Neural crest cell (in vitro differentiated cells): ENCODE measurements around the gene TLL1. TPM values are rescaled to one million over a fixed set of nuclear protein-coding genes. Genes with fewer than 3 reads are reported as not detected.

Experiments
- DNase-seq: peaks from one replicate; pipeline ENCODE4 v3.0.0; 2021; ENCODE audit warnings: low read depth, mixed read lengths, low spot score
- H3K27ac Mint-ChIP-seq: one replicate; pipeline ENCODE4 v1.8.0; 2021; ENCODE audit warnings: mild to moderate bottlenecking, mixed read lengths; ENCODE audit not compliant: unreplicated experiment
- H3K27me3 Mint-ChIP-seq: 2 replicates; pipeline ENCODE4 v1.8.0; 2021; ENCODE audit warnings: low read depth, mild to moderate bottlenecking, mixed read lengths
- H3K36me3 Mint-ChIP-seq: 2 replicates; pipeline ENCODE4 v1.8.0; 2021; ENCODE audit warnings: low read depth, mild to moderate bottlenecking, mixed read lengths
- H3K4me1 Mint-ChIP-seq: 2 replicates; pipeline ENCODE4 v1.8.0; 2021; ENCODE audit warnings: mixed read lengths
- H3K4me3 Mint-ChIP-seq: one replicate; pipeline ENCODE4 v1.8.0; 2021; ENCODE audit warnings: mild to moderate bottlenecking, mixed read lengths
- H3K9me3 Mint-ChIP-seq: 2 replicates; pipeline ENCODE4 v1.8.0; 2021; ENCODE audit warnings: mixed read lengths
- total RNA-seq: library from RNA; stranded (reverse); gene quantifications from 2 replicates; pipeline ENCODE4 v1.2.1, GENCODE V29; 2021
- TF ChIP-seq, protein P1 (sequence below): fragments of 200-600 bp; sonication (generic); conservative IDR thresholded peaks from 2 replicates; pipeline ENCODE4 v1.5.0; 2021; ENCODE audit warnings: antibody characterized with exemption, mild to moderate bottlenecking

The TLL1 gene
- total RNA-seq, 1 donor from 2014 or later = 2.2 TPM

DNA sequence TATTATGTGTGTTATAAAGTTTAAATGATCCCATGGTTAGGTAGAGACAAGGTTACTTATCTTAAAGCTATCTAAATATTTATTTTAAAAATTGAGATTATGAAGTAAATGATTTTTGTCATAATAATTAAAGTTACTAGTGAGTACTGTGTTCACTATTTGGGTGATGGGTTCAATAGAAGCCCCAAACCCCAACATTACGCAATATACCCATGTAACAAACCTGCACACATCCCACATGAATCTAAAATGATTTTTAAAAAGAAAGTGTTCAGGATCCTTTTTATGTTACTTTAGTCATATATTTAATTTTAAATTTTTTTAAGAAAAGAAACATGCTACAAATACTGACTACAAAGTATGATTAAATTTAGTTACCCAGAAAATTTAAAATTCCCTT lies 193.9 kb downstream of the TLL1 start:
- Mint-ChIP-seq H3K27ac (no peak overlapping the region), H3K9me3 (peaks cover 2% of the 10 kb centered on the region), H3K4me1 (no peaks in the 10 kb centered on the region), H3K27me3 (no peaks in the 10 kb centered on the region), H3K36me3 (no peaks in the 10 kb centered on the region), H3K4me3 (no peak overlapping the region)
- no peak for DNase-seq
- TF ChIP-seq, protein P1, sequence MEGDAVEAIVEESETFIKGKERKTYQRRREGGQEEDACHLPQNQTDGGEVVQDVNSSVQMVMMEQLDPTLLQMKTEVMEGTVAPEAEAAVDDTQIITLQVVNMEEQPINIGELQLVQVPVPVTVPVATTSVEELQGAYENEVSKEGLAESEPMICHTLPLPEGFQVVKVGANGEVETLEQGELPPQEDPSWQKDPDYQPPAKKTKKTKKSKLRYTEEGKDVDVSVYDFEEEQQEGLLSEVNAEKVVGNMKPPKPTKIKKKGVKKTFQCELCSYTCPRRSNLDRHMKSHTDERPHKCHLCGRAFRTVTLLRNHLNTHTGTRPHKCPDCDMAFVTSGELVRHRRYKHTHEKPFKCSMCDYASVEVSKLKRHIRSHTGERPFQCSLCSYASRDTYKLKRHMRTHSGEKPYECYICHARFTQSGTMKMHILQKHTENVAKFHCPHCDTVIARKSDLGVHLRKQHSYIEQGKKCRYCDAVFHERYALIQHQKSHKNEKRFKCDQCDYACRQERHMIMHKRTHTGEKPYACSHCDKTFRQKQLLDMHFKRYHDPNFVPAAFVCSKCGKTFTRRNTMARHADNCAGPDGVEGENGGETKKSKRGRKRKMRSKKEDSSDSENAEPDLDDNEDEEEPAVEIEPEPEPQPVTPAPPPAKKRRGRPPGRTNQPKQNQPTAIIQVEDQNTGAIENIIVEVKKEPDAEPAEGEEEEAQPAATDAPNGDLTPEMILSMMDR = no peak

DNA sequence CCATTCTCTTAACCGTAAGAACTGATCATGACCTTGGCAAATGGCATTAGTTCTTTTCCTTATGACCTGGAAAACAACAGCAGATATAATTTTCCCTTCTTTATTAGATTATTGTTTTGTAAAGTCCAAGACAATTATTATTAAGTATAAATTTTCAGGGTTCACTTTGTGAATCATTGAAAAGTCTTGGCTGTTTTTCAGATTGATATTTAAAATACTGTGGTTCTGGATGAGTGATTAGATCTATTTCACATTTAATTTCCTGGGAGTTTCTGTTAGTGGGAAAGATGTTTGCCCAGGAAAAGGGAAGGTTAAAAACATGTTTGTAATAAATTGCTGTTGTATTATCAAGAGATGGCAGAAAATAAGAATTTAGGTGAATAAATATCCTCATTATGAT lies 194.9 kb downstream of the TLL1 start:
- H3K27ac Mint-ChIP-seq = no peak overlapping the region
- no peaks in the 10 kb centered on the region for H3K4me1 Mint-ChIP-seq
- H3K4me3 Mint-ChIP-seq = no peak overlapping the region
- H3K9me3 Mint-ChIP-seq = no peaks in the 10 kb centered on the region
- no peak for DNase-seq
- TF ChIP-seq, protein P1 = no peak
- H3K36me3 Mint-ChIP-seq = no peaks in the 10 kb centered on the region
- H3K27me3 Mint-ChIP-seq = no peaks in the 10 kb centered on the region

- no peaks in the 10 kb centered on the region for H3K4me1 Mint-ChIP-seq
- no peaks in the 10 kb centered on the region for H3K9me3 Mint-ChIP-seq
- H3K27me3 Mint-ChIP-seq = no peaks in the 10 kb centered on the region
- DNase-seq = no peak
- TF ChIP-seq, protein P1 = no peak
- H3K27ac Mint-ChIP-seq = no peak overlapping the region
- H3K4me3 Mint-ChIP-seq = no peak overlapping the region
- no peaks in the 10 kb centered on the region for H3K36me3 Mint-ChIP-seq
Measured at GRCh38 chr4:166073783-166074182, 200.7 kb downstream of the TLL1 start.

DNA sequence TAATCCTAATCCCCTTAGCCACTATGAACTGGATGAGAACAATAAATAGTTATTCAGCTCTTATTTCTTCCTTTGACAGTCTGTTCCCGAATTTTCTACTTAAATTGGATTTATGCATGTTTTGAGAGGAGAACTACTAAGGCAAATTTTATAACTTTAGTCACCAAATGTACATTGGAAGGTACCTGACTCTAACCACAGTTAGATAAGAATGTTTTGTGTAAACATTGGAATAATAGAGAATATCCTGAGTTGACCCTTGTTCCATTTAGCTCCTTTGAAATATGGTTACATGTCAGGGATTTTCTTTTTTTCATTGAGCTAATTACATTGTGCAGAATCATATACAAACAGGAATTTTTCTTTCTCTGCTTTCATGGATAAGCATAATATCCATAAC lies 202.6 kb downstream of the TLL1 start:
- no peaks in the 10 kb centered on the region for H3K4me1 Mint-ChIP-seq

DNA sequence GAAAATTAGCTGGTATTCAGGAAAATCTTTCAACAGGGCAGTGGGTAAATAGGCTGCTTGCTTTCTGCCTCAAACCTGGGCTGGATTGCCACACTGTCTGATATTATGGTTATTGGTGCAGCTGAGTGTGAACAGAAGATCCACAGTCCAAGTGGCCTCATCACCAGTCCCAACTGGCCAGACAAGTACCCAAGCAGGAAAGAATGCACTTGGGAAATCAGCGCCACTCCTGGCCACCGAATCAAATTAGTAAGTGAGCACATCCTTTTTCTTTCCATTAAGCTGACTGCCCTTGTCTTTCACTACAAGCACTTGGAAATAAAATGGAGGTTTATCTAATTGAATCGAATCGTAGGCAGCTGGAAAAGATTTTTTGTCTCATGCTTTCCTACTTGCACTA lies 204.7 kb downstream of the TLL1 start:
- no peaks in the 10 kb centered on the region for H3K27me3 Mint-ChIP-seq
- H3K9me3 Mint-ChIP-seq = no peaks in the 10 kb centered on the region
- H3K4me3 Mint-ChIP-seq = no peak overlapping the region
- no peaks in the 10 kb centered on the region for H3K4me1 Mint-ChIP-seq
- H3K36me3 Mint-ChIP-seq = no peaks in the 10 kb centered on the region
- H3K27ac Mint-ChIP-seq = no peak overlapping the region
- TF ChIP-seq, protein P1 = no peak
- DNase-seq = no peak

More for the DNA sequence above, 202.6 kb downstream of the TLL1 start:
- H3K27ac Mint-ChIP-seq = no peak overlapping the region
- no peak overlapping the region for H3K4me3 Mint-ChIP-seq
- TF ChIP-seq, protein P1 = no peak
- DNase-seq = no peak
- no peaks in the 10 kb centered on the region for H3K27me3 Mint-ChIP-seq
- H3K36me3 Mint-ChIP-seq = no peaks in the 10 kb centered on the region
- no peaks in the 10 kb centered on the region for H3K9me3 Mint-ChIP-seq

- H3K9me3 Mint-ChIP-seq = no peaks in the 10 kb centered on the region
- no peak overlapping the region for H3K4me3 Mint-ChIP-seq
- H3K27me3 Mint-ChIP-seq = no peaks in the 10 kb centered on the region
- no peaks in the 10 kb centered on the region for H3K4me1 Mint-ChIP-seq
- H3K27ac Mint-ChIP-seq = no peak overlapping the region
- DNase-seq = no peak
- TF ChIP-seq, protein P1 = no peak
- no peaks in the 10 kb centered on the region for H3K36me3 Mint-ChIP-seq
Measured at GRCh38 chr4:166078383-166078782, 205.3 kb downstream of the TLL1 start.
